GM08714 (cell line): ENCODE results near the gene PLB1.

ENCODE experiments used
- H3K4me3 ChIP-seq: fragments of 200-500 bp; sonication (Bioruptor generic); 2 replicates; pipeline ENCODE4 v1.5.1; 2014; ENCODE audit warnings: mild to moderate bottlenecking, low read length, inconsistent platforms
- ZNF274 ChIP-seq: IDR thresholded peaks from 2 replicates; pipeline ENCODE4 v1.6.1; 2012; ENCODE audit warnings: mild to moderate bottlenecking, low read depth, low read length

The PLB1 gene

DNA sequence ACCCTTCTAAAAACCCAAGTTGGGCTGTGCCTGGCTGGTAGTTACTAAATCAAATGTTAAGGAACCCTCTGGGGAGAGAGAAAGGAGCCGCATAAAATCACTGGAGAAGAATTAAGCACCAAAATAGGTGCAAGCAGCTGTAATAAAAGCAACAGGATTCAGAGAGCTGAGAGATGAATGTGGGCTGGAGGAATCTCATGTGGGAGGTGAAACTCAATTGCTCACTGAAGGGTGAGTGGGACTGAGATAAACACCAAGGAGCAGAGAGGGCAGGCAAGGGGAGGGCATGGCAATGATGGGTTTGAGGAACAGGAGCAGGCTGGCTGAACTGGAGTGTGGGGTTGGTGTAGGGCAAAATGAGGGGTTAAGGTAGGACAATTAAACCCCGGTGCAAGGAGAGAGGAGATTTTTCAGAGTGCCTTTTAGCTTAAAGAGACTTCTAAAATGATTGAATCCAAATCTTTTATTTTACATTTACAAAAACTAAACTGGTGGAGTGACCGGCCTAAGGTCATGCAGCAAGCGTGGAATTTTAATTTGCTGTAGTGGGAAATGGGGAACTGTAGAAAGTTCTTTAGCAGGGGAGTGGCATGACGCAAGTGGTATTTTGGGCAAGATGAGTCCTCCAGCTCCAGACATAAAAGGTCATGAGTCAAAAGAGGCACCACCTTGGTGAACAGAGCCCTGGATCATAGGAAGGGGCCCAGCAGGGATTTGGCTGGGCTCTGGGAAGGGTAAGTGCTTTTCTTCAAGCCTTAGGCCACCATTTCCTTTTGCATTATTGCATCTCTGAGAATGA is 10.5 kb downstream of the PLB1 start:
- no peak for TF ChIP-seq ZNF274
- H3K4me3 ChIP-seq, result no peak overlapping the region

DNA sequence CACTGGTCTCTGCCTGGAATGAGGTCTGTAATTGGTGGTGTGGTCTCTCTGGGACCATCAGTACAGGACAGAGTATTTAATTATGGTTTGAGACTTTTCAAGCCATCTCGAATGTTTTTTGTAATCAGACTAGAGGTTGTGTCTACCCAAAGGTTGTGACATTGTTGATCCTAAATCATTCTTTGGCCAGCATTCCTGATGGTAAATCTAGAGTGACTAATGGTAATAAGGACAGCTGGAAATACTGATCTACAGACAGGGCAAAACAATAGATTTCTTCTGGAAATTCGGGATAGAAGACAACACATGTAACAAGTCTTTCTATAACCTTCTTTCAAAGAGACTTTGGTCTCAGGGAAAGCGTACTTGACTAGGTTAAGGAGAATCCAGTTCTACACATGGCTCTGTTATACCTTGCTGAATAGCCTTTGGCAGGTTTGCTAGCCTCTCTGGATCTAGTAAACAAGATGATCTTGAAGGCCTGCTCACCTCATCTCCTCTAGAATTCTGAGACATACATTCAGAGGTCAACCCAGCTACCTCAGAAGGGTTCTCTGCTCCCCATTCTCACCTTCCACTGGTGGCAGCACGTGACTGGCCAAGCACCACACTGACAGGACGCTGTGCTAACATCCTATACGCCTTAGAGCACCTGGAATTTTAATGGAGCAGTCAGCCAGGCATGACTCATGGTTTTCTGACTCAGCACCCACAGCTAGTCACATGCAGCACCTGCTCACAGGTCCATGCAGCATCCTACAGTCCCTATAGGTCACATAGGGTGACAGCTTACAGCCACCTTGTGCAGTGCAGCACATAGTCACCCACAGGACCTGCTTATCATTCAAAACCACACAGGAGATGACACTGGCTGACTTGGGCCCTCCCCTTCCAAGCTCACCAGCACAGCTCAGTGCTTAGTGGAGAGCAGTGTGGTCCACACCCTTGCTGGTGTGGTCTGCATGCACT is 12.2 kb downstream of the PLB1 start:
- no peak for TF ChIP-seq ZNF274
- no peak overlapping the region for H3K4me3 ChIP-seq

DNA sequence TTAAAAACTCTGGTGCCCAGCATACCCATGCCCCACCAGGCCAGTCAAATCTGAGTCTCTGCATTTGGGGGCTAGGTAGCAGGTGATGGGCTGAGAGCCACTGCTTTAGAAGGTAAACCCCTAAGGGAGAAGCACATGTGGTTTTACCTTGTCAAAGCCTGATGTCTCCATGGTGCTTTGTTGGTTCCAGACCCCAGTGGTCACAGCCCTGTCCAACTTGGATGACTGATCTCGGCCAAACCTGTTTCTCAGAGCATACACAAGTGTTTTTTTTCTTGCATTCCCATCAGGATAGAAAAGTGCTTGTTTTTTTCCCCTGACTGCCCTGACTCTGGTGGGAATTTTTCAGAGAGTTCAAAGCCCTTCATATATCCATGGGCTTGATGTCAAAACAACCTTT is 13.5 kb downstream of the PLB1 start:
- no peak overlapping the region for H3K4me3 ChIP-seq
- no peak for TF ChIP-seq ZNF274

DNA sequence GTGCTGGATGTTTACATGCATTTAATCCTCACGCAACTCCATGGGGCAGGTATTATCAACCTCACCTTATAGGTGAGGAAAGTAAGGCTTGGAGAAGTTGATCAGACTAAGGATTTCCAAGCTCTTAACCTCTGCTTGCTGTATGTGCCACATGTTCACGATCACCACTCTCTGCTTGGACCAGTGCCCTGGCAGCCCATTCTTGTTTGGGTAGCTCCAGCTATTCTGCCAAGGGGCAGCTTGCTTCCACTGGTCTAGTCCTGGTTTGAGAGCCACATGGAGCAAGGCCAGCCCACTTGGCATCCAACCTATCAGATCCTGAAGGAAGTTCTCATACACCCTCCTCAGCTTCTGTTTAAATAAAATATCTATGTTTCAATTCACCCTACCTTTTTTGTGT is 14.3 kb downstream of the PLB1 start:
- no peak overlapping the region for H3K4me3 ChIP-seq

DNA sequence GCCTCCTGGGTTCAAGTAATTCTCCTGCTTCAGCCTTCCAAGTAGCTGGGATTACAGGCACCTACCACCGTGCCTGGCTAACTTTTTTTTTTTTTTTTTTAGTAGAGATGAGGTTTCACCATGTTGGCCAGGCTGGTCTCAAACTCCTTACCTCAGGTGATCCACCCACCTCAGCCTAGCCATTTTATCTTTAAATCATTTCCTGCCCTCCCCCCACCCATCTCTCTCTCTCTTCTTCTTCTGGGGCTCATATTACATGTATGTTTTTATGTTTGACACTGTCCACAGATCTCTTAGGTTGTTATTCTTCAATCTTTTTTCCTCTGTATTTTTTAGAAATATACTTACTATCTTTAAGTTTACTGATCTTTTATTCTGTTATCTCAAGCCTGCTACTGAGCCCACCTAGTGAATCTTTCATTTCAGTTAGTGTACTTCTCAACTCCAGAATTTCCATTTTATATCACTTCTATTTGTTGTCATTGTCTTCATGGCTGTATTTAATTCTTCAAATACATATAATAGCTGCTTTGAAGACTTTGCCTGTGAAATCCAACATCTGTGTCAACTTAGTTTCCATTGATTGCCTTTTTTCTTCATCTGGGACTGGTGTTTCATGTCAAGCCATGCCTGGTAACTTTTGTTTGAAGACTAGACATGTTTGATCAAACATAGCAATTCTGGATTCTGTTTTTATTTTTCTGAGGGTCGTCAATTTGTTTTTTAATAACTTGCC is 16.2 kb downstream of the PLB1 start:
- no peak for TF ChIP-seq ZNF274
- H3K4me3 ChIP-seq, result no peak overlapping the region

More for the DNA sequence above, 14.3 kb downstream of the PLB1 start:
- no peak for TF ChIP-seq ZNF274

GRCh38 chr2:28512607-28512965 is 16.7 kb downstream of the PLB1 start:
- H3K4me3 ChIP-seq, result no peak overlapping the region
- TF ChIP-seq ZNF274, result no peak

GRCh38 chr2:28513097-28513496 is 17.2 kb downstream of the PLB1 start:
- no peak for TF ChIP-seq ZNF274
- no peak overlapping the region for H3K4me3 ChIP-seq

- H3K4me3 ChIP-seq, result no peak overlapping the region
- no peak for TF ChIP-seq ZNF274
Measured at GRCh38 chr2:28515176-28515751, 19.4 kb downstream of the PLB1 start.

DNA sequence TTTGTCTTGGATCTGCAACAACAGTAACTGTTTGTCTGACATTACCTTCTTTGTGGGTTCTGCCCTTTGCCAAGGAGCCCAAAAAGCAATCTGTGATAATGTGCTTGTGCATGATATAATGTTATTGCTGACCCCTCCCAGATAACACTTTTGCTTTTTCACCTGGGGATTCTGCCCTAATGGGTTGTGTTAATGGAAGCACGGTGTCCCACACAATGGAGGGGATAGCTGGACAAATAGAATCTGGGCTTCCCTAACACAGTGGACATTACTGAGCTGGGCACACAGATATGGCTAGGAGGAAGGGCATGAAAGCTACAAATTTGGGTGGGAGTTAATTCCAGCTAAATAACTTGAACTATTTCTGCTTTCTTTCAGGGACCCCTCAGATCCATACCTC is 20.6 kb downstream of the PLB1 start:
- no peak for TF ChIP-seq ZNF274
- H3K4me3 ChIP-seq, result no peak overlapping the region

DNA sequence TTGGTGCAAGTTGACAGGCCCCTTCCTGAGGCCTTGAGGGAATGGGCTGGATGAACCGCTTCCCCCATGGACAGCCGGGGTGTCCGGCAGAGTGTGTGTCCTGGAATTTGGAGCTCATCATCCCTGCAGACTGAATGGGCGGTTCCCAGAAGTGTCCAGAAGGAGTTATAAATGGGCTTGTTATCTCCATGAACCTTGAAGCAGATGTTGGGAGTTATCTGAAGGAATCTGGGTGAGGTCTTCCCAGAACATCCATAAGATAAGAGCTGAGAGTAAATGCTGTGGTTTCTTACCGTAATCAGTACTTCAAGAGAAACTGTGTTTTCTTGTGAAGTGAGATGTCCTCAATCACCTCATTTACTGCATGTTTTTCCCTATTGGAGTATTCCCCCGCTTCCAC is 21.1 kb downstream of the PLB1 start:
- no peak overlapping the region for H3K4me3 ChIP-seq
- TF ChIP-seq ZNF274, result no peak

- no peak overlapping the region for H3K4me3 ChIP-seq
- no peak for TF ChIP-seq ZNF274
Measured at GRCh38 chr2:28521663-28522062, 25.8 kb downstream of the PLB1 start.

GRCh38 chr2:28522481-28522880 is 26.6 kb downstream of the PLB1 start:
- TF ChIP-seq ZNF274, result no peak
- H3K4me3 ChIP-seq, result no peak overlapping the region

GRCh38 chr2:28523902-28524301 is 28.0 kb downstream of the PLB1 start:
- H3K4me3 ChIP-seq, result no peak overlapping the region
- no peak for TF ChIP-seq ZNF274

DNA sequence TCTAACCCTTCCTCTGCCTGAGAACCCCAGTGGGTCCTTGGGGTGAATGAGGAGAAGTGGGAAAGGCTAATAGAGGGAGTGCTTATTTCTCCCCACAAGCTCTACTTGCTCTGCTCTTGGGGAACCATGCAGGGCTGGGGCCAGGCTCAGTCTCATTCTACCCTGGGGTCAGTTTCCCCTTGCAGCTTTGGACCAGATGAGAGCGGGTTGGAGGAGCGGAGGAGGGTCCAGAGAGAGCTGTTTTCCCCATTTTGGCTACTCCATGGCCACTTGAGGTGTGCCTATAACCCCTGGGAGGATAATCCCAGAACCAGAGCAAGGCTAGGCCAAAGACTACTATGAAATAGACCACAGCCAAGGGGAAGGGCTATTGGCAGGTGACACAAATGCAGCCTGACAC is 29.6 kb downstream of the PLB1 start:
- TF ChIP-seq ZNF274, result no peak
- no peak overlapping the region for H3K4me3 ChIP-seq
